BLaER1 treated with 17β-estradiol and CSF1 and Interleukin-3, amounts not matched to agents 10 nM and 100 nM (cell line): ENCODE measurements around the gene MS4A8.
"Not testable (repeated sequence)": the region's sequence is repeated elsewhere in the genome, so short reads cannot be mapped to it uniquely, and the experiment has no call there.

Source experiments
- H3K27ac ChIP-seq, 11 experiments: shearing (Covaris generic); formaldehyde crosslinking; 2 replicates each; pipeline ENCODE4 v1.8.1; 2022
- H3K27me3 ChIP-seq, 11 experiments: shearing (Covaris generic); formaldehyde crosslinking; 2 replicates each; pipeline ENCODE4 v1.8.1; 2022
- H3K36me3 ChIP-seq, 11 experiments: shearing (Covaris generic); formaldehyde crosslinking; 2 replicates each; pipeline ENCODE4 v1.8.1; 2022
- H3K4me1 ChIP-seq, 10 experiments: shearing (Covaris generic); formaldehyde crosslinking; 2 replicates each; pipeline ENCODE4 v1.8.1; 2022
- H3K4me2 ChIP-seq, 11 experiments: shearing (Covaris generic); formaldehyde crosslinking; 2 replicates each; pipeline ENCODE4 v1.8.1; 2022
- H3K4me3 ChIP-seq, 10 experiments: shearing (Covaris generic); formaldehyde crosslinking; 2 replicates each; pipeline ENCODE4 v1.8.1; 2022
- H3K9ac ChIP-seq, 11 experiments: shearing (Covaris generic); formaldehyde crosslinking; 2 replicates each; pipeline ENCODE4 v1.8.1; 2022
- H3K9me3 ChIP-seq, 11 experiments: shearing (Covaris generic); formaldehyde crosslinking; replicated peaks in 1 of 11; 2 replicates each; pipeline ENCODE4 v1.8.1; 2022
- H4K20me1 ChIP-seq, 11 experiments: shearing (Covaris generic); formaldehyde crosslinking; 2 replicates each; pipeline ENCODE4 v1.8.1; 2022
- Cebpa-rat ChIP-seq, 11 experiments: shearing (Covaris generic); IDR thresholded peaks; 2 replicates each; pipeline ENCODE4 v1.8.1; 2022

Gene MS4A8

DNA sequence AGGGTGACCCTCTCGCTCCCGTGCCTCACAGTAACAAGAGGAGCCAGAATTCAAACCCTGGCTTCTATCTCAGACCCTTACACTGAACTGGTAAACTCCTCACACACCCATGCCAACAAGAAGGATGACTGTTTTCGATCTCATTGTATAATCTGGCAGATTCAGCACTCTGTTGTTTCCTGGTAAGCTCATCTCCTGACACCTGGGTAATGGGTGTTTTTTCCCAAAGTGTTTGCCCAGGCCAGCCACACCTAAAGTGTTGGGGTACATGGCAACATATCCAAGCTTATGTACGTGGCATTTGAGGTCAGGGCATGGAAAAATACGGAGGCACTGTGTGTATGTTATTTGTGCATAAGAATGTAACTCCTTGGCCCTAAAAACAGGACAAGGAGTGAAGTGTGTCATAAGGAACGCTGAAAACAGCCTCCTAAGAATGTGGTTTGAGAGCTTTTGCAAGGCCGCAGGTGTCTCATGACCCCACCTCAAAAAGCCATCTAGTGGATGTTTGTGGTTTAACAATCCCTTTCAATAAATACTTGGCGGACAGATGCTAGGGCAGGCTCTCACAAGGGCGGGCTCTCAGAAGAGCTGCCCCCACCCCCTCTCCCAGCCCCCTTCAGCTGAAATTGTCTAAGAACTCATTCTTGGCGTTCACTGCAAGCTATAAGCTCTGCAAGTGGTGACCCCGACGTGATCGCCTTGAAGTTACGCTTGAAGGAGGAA is 57.1 kb downstream of the MS4A8 start, which contains the start of gene MS4A15:
Gene MS4A15, plus strand, starts transcription at position 561 of the 726 bp plus-strand sequence. CDS start 6,867 bp downstream, outside the sequence.
- Histone ChIP-seq H3K9ac (no peak within 1 kb of the TSS), H4K20me1 (peaks cover 0 to 9% (median 0%) of the 10 kb centered on the region in 11 experiments; a peak in 2 of 22 replicates), H3K4me2 (no peak within 1 kb of the TSS), H3K27ac (no peak within 1 kb of the TSS), H3K27me3 (peaks cover 0 to 19% (median 0%) of the 10 kb centered on the region in 11 experiments; a peak in 5 of 22 replicates), H3K36me3 (no peaks in the 10 kb centered on the region), H3K4me3 (no peak within 1 kb of the TSS), H3K9me3 (no peaks in the 10 kb centered on the region), H3K4me1 (peaks cover 15 to 29% (median 19%) of the 10 kb centered on the region in 10 experiments)
- TF ChIP-seq Cebpa-rat (IDR thresholded peaks at IDR 0.05): no peak

DNA sequence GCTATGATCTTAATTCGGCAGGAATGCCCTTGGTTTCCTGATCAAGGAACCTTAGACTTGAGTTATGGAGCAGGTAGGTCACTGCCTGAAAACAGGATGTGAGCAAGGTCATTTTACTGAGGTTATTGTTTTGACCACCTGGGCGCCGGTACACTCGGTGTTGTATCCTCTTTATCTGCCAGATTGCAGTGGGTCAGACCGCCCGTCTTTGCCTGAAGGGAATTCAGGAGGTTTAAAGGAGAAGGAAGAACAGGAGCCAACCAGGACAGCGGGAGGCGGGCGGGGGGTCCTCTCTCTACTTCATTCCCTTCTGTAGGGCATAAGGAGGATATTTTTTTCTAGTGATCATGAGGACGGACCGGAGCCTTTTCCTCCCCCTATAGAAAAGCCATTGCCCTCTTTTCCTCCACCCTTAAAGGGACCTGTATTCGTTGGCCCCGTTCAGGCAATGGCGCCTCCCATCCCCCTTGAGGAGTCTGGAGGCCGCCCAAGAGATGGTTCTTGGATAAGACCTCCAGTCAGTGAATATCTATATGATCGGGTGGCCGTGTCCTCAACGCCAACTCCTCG is 57.9 kb downstream of the MS4A8 start:
- TF ChIP-seq Cebpa-rat (IDR thresholded peaks at IDR 0.05): no peak

DNA sequence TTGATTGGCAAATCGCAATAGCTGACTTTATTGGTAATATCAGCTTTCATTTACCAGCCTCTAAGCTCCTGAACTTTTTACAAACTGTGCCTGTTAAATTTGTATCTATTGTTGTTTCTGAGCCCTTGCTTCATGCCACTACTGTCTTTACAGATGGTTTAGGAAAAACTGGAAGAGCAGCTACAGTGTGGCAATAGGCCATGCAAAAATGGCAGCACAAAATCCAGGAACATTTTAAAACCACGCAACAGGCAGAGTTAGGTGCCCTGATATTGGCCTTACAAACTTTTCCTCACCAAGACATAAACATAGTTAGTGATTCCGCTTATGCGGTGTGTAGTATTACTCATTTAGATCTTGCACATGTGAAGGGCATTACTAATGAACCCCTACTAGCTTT is 59.3 kb downstream of the MS4A8 start:
- H3K4me2 ChIP-seq: peak overlapping the region in 8 of 11 experiments; percentile 64 to 88 (median 76); a peak in 10 of 22 replicates

More for the DNA sequence above, 57.9 kb downstream of the MS4A8 start:
- Histone ChIP-seq H4K20me1 (peaks cover 0 to 9% (median 0%) of the 10 kb centered on the region in 11 experiments; a peak in 2 of 22 replicates), H3K4me3 (no peak overlapping the region), H3K27me3 (peaks cover 0 to 19% (median 0%) of the 10 kb centered on the region in 11 experiments; a peak in 5 of 22 replicates), H3K27ac (no peak overlapping the region), H3K9me3 (no peaks in the 10 kb centered on the region), H3K4me2 (no peak overlapping the region), H3K4me1 (peaks cover 15 to 35% (median 19%) of the 10 kb centered on the region in 10 experiments), H3K9ac (no peak overlapping the region), H3K36me3 (no peaks in the 10 kb centered on the region)

DNA sequence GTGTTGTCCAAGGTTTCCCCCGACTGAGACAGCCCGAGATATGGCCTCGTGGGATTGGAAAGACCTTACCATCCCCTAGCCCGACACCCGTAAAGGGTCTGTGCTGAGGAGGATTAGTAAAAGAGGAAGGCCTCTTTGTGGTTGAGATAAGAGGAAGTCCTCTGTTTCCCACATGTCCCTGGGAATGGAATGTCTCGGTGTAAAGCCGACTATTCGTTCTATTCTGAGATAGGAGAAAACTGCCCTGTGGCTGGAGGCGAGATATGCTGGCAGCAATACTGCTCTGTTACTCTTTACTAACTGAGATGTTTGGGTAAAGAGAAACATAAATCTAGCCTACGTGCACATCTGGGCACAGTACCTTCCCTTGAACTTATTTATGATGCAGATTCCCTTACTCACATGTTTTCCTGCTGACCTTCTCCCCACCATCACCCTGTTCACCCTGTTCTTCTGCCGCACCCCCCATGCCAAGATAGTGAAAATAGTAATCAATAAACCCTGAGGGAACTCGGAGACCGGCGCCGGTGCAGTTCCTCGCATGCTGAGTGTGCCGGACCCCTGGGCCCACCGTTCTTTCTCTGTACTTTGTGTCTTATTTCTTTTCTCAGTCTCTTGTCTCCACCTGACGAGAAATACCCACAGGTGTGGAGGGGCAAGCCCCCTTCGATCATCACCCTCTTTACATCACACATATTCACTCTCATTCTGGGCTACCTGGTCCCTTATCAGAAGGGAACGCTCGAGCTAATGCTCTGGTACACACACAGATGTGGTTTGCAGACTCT is 60.2 kb downstream of the MS4A8 start:
- not testable (repeated sequence) for H3K27ac ChIP-seq, H3K36me3 ChIP-seq, H3K4me3 ChIP-seq, H3K9ac ChIP-seq, H3K9me3 ChIP-seq, H4K20me1 ChIP-seq
- Histone ChIP-seq H3K27me3 (peaks cover 0 to 19% (median 0%) of the 10 kb centered on the region in 11 experiments; a peak in 5 of 22 replicates), H3K4me1 (peaks cover 23 to 35% (median 27%) of the 10 kb centered on the region in 10 experiments), H3K4me2 (peak overlapping the region; percentile 64 to 88 (median 75))

More for the DNA sequence above, 59.3 kb downstream of the MS4A8 start:
- H4K20me1 ChIP-seq, H3K9ac ChIP-seq, H3K4me3 ChIP-seq, H3K27ac ChIP-seq, H3K9me3 ChIP-seq, H3K36me3 ChIP-seq: not testable (repeated sequence)
- peaks cover 23 to 35% (median 26%) of the 10 kb centered on the region in 10 experiments for H3K4me1 ChIP-seq
- H3K27me3 ChIP-seq: peaks cover 0 to 19% (median 0%) of the 10 kb centered on the region in 11 experiments; a peak in 5 of 22 replicates

DNA sequence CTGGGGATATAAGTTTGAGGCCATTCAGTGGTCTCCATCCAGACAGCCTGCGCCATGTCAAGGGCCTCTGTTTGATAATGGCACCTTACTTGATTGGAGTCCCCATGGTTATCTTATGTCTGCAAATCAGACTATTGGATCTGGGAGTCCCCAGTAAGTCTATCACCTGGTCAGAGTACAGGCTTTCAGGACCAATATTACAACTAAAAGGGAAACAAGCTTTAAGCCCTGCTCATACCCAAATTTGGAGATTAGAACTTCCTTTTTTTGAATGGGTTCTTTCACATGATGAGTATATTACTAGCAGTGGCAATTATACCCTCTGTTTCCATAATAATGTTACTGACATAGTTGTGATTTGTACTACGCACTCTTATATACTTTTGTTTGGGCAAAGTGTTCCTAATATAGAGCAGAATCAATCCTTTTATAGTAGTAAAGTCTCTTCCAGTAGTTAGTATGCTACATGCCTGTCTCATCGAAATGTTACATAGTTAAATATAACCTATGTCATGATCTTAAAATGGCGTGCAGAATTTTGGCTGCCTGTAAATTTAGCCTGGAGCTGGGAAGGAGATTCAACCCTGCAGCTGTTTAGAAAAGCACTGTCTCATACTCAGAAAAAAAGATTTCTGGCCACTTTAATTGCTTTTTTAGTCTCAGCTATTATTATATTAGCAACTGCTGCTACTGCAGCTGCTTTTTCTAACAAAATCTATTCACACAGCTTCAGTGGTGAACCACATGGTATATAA is 62.2 kb downstream of the MS4A8 start:
- H3K4me3 ChIP-seq: no peak overlapping the region
- no peak overlapping the region for H3K27ac ChIP-seq
- H3K27me3 ChIP-seq: peaks cover 0 to 19% (median 0%) of the 10 kb centered on the region in 11 experiments; a peak in 5 of 22 replicates
- no peak overlapping the region for H3K9ac ChIP-seq
- H4K20me1 ChIP-seq: peaks cover 0 to 9% (median 0%) of the 10 kb centered on the region in 11 experiments; a peak in 2 of 22 replicates
- TF ChIP-seq Cebpa-rat (IDR thresholded peaks at IDR 0.05): no peak
- no peaks in the 10 kb centered on the region for H3K36me3 ChIP-seq
- H3K9me3 ChIP-seq: no peaks in the 10 kb centered on the region
- H3K4me1 ChIP-seq: peaks cover 23 to 36% (median 27%) of the 10 kb centered on the region in 10 experiments
- H3K4me2 ChIP-seq: peak overlapping the region in 3 of 11 experiments; percentile 11 to 58 (median 18); a peak in 3 of 22 replicates

DNA sequence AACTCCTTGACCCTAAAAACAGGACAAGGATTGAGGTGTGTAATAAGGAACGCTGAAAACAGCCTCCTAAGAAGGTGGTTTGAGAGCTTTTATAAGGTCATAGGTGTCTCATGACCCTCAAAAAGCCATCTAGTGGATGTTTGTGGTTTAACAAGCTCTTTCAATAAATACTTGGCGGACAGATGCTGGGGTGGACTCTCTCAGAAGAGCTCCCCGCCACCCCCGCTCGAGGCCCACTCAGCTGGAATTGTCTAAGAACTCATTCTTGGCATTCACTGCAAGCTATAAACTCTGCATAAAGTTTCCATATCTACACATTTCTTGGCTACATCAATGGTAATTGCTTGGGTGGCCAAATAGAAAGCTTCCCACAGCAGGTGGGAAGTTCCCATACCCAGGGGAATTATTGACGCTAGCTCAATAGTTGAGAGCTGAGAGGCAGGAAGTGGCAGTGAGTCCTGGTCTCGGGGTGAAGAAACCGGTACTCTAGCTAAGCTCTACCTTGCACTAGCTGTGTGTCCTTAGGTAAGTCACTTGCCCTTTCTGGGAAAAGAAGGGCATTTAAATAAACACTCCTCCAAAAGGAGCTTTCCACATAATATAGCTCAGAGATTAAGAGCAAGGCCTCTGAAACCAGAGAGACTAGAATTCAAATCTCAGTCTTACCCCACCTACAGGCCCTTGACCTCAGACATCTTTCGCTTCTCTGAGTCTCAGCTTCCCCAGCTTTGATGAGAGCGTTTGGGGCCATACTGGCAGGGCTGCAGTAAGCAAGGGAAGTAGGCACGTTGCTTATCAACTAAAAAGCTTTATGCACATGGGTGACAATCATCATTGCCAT is 63.7 kb downstream of the MS4A8 start:
- H3K27me3 ChIP-seq: peaks cover 0 to 17% (median 0%) of the 10 kb centered on the region in 11 experiments; a peak in 5 of 22 replicates
- no peaks in the 10 kb centered on the region for H3K9me3 ChIP-seq
- H3K4me3 ChIP-seq: no peak overlapping the region
- TF ChIP-seq Cebpa-rat (IDR thresholded peaks at IDR 0.05): no peak
- peaks cover 0 to 9% (median 0%) of the 10 kb centered on the region in 11 experiments; a peak in 1 of 22 replicates for H4K20me1 ChIP-seq
- H3K9ac ChIP-seq: no peak overlapping the region
- no peak overlapping the region for H3K27ac ChIP-seq
- H3K36me3 ChIP-seq: no peaks in the 10 kb centered on the region
- peak overlapping the region in 8 of 11 experiments; percentile 2 to 42 (median 36); a peak in 12 of 22 replicates for H3K4me2 ChIP-seq
- peaks cover 23 to 36% (median 27%) of the 10 kb centered on the region in 10 experiments for H3K4me1 ChIP-seq

DNA sequence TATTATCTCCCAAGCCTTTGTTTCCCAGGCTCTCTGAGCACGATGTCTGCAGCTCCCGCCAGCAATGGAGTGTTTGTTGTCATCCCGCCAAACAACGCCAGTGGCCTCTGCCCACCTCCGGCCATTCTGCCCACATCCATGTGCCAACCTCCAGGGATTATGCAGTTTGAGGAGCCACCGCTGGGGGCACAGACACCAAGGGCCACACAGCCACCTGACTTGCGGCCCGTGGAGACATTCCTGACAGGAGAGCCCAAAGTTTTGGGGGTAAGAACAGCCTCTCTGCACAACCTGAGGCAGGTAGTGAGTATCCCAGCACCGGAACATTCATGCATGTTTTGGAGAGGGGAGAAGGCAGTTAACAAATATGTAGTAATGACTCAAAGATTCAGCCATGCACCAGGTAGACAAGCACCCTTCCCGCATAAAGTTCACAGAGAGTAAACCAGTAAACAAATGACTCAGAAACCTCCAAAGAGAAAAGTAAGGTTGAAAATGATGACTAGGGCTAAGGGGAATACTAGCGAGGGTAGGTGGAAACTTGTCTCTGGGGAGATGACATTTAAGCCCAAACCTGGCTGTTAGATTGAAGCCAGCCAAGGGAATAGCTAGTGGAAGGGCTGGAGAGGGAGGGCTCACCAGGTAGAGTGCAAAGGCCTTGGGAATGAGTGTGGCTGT is 64.4 kb downstream of the MS4A8 start:
- TF ChIP-seq Cebpa-rat (IDR thresholded peaks at IDR 0.05): no peak
- no peaks in the 10 kb centered on the region for H3K36me3 ChIP-seq
- H4K20me1 ChIP-seq: peaks cover 0 to 9% (median 0%) of the 10 kb centered on the region in 11 experiments; a peak in 1 of 22 replicates
- H3K9ac ChIP-seq: no peak overlapping the region
- H3K4me1 ChIP-seq: peaks cover 23 to 34% (median 28%) of the 10 kb centered on the region in 10 experiments
- peak overlapping the region in 2 of 11 experiments; percentile 35 to 42; a peak in 1 of 22 replicates for H3K4me2 ChIP-seq
- no peak overlapping the region for H3K27ac ChIP-seq
- no peaks in the 10 kb centered on the region for H3K9me3 ChIP-seq
- H3K4me3 ChIP-seq: no peak overlapping the region
- H3K27me3 ChIP-seq: peaks cover 0 to 9% (median 0%) of the 10 kb centered on the region in 11 experiments; a peak in 5 of 22 replicates
